SJSA1 (cell line): ENCODE data around the gene CEP131. TPM values are rescaled to one million over a fixed set of nuclear protein-coding genes. Genes with fewer than 3 reads are reported as not detected.
A peak's percentile ranks its signal among the peaks of the same experiment; 100 is the strongest.

Experiments
- DNase-seq, 2 experiments: peaks; one replicate each; pipeline ENCODE4 v3.0.0-alpha.2; 2015 to 2020; ENCODE audit warnings: low spot score in 2 of 2, low read depth in 1 of 2
- H3K27ac ChIP-seq: fragments of 250-450 bp; sonication (Bioruptor Pico); 2 replicates; pipeline ENCODE4 v1.5.1; 2020; ENCODE audit warnings: mild to moderate bottlenecking, moderate library complexity
- H3K27me3 ChIP-seq: fragments of 250-450 bp; sonication (Bioruptor Pico); replicated peaks from 2 replicates; pipeline ENCODE4 v1.5.1; 2020; ENCODE audit warnings: mild to moderate bottlenecking, moderate library complexity
- H3K36me3 ChIP-seq: fragments of 250-450 bp; sonication (Bioruptor Pico); 2 replicates; pipeline ENCODE4 v1.5.1; 2020; ENCODE audit warnings: mild to moderate bottlenecking
- H3K4me1 ChIP-seq: fragments of 250-450 bp; sonication (Bioruptor Pico); replicated peaks from 2 replicates; pipeline ENCODE4 v1.6.1; 2021; ENCODE audit warnings: mild to moderate bottlenecking
- H3K4me3 ChIP-seq: fragments of 250-450 bp; sonication (Bioruptor Pico); 2 replicates; pipeline ENCODE4 v1.5.1; 2020; ENCODE audit warnings: mild to moderate bottlenecking
- H3K9me3 ChIP-seq: fragments of 250-450 bp; sonication (Bioruptor Pico); replicated peaks from 2 replicates; pipeline ENCODE4 v1.5.1; 2020; ENCODE audit warnings: mild to moderate bottlenecking
- total RNA-seq: library from RNA; depleted of rRNA; stranded (reverse); fragments of >200 nt; shearing (Covaris generic); gene quantifications from 2 replicates; pipeline ENCODE4 v1.2.3, GENCODE V29; 2014

Gene CEP131
- total RNA-seq, 1 experiment from 2014 or later = 31.7 TPM

DNA sequence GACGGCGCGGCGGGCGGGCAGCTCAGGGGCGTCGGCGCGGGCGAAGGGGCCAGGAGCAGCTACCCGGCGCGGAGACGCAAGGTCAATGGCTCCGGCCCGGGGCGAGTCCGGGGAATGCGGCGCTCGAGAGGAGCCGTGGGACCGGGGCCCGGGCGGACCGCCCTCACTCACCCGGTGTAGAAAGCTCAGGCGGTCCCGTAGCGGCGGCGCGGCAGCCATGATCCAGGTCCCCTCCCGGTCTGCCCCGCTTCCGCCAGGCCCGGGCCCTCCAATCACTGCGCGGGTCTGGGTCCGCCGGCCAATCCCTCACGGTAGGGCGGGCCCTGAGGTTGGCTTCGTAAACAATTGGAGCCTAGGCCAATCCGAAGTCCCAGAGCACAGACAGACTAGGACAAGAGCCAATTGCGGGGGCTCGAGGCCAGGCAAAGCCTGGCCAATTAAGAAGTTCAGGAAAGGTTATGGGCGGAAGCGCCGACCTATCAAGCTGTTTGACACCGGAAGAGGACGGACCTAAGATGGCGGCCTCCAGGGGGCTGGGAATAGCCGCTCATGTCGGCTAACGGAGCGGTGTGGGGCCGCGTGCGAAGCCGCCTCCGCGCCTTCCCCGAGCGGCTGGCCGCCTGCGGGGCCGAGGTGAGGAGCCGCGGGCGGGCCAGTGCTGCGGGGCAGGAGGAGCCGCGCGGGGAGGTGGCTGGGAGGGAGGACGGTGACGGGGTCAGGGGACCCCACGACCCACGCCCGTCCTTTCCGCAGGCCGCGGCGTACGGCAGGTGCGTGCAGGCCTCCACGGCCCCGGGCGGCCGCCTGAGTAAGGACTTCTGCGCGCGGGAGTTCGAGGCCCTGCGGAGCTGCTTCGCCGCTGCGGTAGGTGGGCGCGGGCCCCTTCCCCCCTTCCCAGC lies 16.3 kb upstream of the CEP131 start, which contains the start of the genes NDUFAF8 and TEPSIN:
Gene NDUFAF8, plus strand, starts transcription at position 504 of the 899 bp plus-strand sequence. Its CDS starts 46 bp downstream, at position 550.
Gene TEPSIN, minus strand, starts transcription at position 241 of the 899 bp plus-strand sequence. Its CDS starts 22 bp downstream, at position 219.
- H3K27ac ChIP-seq = peak within 1 kb of the TSS; percentile 61
- peaks cover 44% of the 10 kb centered on the region for H3K36me3 ChIP-seq
- DNase-seq = peak; percentile 98 to 99
- H3K4me1 ChIP-seq = peaks cover 16% of the 10 kb centered on the region
- H3K9me3 ChIP-seq = no peaks in the 10 kb centered on the region
- no peaks in the 10 kb centered on the region for H3K27me3 ChIP-seq
- H3K4me3 ChIP-seq = peak within 1 kb of the TSS; percentile 95

DNA sequence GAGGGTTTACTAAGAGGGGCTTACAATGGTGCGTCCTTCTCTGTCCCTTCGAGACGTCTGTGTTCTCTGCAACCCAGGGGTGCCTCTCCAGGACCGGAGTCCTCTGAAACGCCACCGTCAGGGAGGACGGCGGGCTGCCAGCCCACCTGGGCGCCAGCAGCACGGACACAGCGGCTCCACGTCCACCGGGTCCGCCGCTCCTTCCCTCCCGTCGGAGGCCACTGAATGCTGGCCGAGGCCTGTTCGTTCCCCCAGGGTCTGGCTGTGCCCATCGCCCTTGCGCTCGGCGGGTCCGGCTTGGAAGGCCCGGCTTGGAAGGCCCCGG lies 15.7 kb upstream of the CEP131 start:
- Histone ChIP-seq H3K4me3 (peak overlapping the region; percentile 95), H3K9me3 (no peaks in the 10 kb centered on the region), H3K4me1 (peaks cover 16% of the 10 kb centered on the region), H3K27me3 (no peaks in the 10 kb centered on the region), H3K27ac (peak overlapping the region; percentile 39), H3K36me3 (peaks cover 48% of the 10 kb centered on the region)
- DNase-seq = peak in 1 of 2 experiments; percentile 40

DNA sequence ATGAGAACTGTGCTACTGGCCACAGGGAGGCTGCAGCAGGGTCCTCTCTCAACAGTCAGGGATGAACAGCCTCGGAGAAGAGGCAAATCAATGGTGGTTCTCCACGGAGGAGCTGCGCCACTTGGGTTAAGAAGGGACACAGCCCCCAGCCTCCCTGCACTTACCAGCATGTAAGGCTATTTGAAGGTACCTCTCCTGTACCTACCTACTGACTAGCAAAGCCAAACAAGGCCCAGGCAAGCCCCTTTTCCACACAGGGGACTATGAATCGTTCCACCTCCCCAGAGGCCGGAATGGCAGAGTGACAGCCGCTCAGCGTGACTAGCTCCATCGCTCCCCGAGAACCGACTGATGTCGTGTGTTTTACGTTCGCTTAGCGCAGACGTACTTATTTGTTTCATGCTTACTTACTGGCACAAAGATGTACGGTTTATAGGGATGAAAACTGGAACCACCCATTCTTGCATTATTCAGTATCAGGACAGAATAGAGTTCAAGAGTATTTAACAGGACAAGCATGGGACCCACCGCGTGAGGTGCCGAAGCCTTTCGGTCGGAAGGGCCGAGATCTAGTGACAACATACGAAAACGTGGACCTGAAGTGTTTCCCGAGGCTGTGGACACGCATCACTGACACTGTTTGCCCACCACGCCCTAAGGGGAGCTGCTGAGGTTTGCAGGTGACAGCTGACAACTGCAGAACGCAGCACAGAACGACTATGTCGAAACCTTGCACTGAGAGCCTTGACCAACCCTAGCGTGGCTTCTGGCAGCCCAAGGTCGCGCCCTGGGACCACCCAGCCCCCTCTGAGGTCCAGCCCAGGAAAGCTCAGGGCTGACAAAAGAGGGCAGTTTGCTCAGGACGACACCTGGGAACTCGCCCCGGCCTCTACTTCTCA lies 15.1 kb upstream of the CEP131 start:
- H3K27me3 ChIP-seq = no peaks in the 10 kb centered on the region
- peak overlapping the region; percentile 95 for H3K4me3 ChIP-seq
- no peaks in the 10 kb centered on the region for H3K9me3 ChIP-seq
- H3K27ac ChIP-seq = no peak overlapping the region
- no peak for DNase-seq
- H3K4me1 ChIP-seq = peaks cover 16% of the 10 kb centered on the region
- H3K36me3 ChIP-seq = peaks cover 51% of the 10 kb centered on the region

DNA sequence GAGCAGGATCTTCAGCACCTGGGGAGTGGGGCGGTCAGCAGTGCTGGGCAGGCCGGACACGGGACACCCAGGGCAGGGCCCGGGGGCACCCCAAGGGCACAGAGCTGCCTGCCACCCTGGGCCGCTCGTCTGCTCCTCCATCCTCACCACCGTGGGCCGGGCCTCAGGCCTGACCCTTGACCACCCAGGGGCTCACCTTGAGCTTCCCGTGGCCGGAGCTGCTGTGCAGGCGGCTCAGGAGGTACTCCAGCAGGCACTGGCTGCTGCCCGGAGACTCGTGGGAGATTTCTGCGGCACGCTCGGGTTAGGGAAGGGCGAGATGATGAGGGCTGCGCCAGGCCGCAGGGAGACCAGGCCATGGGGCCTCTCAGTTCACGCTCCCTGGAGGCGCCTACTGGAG lies 14.0 kb upstream of the CEP131 start:
- Histone ChIP-seq H3K4me3 (no peak overlapping the region), H3K36me3 (peaks cover 54% of the 10 kb centered on the region), H3K9me3 (no peaks in the 10 kb centered on the region), H3K27ac (no peak overlapping the region), H3K4me1 (peaks cover 16% of the 10 kb centered on the region), H3K27me3 (no peaks in the 10 kb centered on the region)
- no peak for DNase-seq

DNA sequence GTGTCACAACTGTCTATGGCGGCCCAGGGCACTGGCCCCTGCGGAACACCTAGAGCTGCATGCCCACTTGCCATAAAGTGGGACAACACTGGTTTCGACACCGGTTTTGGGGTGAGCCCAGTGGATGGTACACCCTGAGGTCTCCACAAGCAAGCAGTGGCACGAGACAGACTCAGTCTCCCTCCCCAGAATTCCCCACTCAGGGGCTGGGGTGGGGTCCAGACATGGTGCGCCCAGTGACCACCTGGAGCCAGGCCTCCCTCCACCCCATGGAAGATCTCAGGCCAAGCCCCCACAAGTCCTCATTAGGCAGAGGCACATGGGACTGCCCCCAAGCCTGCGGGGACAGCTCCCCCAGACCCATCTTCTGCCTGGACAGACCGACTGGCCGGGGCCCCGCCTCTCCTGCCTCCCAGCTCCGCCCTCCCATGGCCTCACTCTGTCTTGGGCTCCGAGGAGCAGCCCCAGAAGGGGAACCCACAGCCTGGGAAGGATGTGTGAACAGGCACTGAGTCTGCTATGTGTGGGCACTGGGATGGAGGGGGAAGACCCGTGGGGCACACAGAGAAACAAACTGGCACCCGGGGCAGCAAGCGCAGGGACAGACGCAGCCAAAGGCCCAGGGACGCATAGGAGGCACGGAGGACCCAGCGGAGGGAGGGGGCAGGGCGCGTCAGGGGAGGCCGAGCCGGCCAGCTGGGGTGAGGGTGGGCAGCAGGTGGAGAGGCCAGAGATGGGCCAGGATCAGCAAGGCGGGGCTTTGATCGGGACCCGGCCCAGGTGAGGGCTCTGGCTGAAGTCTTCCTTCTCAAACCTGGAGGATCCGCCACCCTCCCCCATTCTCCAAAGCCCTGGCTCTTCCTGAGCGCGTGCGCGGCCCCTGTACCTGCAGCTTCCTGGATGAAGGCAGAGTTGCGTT lies 13.3 kb upstream of the CEP131 start:
- Histone ChIP-seq H3K4me1 (peaks cover 16% of the 10 kb centered on the region), H3K36me3 (peaks cover 54% of the 10 kb centered on the region), H3K27me3 (no peaks in the 10 kb centered on the region), H3K9me3 (no peaks in the 10 kb centered on the region), H3K27ac (no peak overlapping the region), H3K4me3 (no peak overlapping the region)
- no peak for DNase-seq

DNA sequence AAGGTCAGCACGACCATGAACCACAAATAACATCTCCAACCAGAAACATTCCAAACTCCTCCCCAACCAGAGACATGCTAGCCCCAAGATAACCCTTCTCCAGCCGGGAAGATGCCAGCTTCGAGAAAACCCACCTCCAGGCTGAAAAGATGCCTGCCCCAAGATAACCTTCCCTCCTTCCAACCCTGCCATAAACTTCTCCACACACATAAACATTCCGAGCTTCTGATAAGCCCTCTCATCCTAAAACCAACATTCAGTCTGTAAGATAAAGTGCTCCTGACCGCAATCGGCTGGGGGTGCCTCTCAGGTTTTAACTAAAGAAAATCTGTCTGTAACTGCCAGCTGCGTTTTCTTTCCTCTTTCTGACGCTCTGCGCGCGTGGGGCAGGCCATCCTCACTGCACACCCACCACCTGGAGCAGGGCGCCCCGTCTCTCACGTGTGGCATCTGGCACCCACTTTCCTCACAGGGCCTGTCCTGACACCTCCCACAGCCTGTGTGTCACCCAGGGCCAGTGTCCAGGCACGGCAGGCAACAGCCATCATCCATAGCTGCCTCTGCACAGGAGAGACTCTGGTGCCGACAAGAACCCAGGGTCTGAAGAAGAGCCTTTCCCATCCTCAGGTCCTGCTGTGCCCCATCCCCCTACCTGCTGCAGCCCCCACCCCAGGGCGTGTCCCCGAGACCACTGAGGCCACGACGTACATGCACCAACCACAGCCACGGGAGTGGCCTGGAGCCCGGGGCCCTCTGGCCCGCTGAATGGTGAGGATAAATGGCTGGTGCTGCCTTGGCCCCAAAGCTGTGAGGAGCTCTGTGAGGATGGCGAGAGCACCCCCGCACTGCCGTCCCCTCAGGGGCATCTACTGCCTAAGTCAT lies 12.4 kb upstream of the CEP131 start:
- no peaks in the 10 kb centered on the region for H3K27me3 ChIP-seq
- peaks cover 14% of the 10 kb centered on the region for H3K4me1 ChIP-seq
- H3K27ac ChIP-seq = no peak overlapping the region
- no peak for DNase-seq
- no peak overlapping the region for H3K4me3 ChIP-seq
- H3K36me3 ChIP-seq = peaks cover 58% of the 10 kb centered on the region
- no peaks in the 10 kb centered on the region for H3K9me3 ChIP-seq

DNA sequence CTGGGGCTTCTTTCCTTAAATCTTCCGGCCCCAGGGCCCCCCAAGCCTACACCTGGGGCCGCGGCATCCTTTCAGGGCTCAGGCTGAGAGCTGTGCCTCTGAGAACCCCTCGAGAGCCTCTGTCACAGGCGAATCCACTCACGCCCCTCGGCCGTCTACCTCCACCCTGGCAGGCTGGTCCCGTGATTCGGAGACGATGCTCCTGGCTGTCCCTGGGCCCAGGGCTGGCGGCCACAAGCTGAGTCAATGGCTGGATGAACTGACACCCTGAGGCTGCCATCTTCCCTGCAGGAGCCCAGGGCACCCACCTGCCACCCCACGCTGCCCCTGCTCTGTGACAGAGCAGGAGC lies 11.7 kb upstream of the CEP131 start:
- Histone ChIP-seq H3K9me3 (no peaks in the 10 kb centered on the region), H3K27me3 (no peaks in the 10 kb centered on the region), H3K36me3 (peaks cover 61% of the 10 kb centered on the region), H3K4me3 (no peak overlapping the region), H3K4me1 (peaks cover 9% of the 10 kb centered on the region), H3K27ac (no peak overlapping the region)
- DNase-seq = no peak

DNA sequence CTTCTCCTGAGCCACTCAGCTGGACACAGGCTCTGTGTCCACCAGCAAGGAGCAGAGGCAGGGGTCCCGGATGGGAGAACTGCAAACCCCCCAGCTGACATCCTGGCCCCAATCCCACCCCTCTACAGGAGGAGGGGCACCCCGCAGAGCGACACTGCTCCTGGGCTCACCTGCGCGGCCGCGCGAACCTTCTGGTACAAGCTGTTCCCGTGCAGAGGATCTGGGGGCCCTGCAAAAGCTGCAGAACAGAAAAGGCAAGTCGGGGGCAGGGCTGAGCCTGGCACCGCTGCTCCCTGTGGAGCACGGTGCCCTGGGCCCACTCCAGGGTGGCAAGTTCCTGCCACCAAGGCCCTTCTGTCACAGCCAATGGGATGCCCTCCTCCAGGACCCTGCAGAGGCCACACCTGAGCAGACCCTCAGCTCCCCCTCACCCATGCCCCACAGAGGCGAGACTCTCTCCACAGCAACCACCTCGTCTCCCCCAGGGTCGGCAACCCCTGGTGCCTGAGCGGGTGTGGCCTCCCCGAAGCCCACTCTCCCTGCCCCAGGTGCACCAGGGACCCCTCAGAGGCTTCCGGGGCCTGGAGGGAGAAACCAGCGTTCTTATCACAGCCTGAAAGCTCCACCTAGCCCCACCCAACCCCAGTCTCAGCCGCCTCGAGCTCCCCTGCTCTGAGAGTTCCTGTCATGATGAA lies 11.2 kb upstream of the CEP131 start:
- Histone ChIP-seq H3K4me1 (peaks cover 9% of the 10 kb centered on the region), H3K27me3 (no peaks in the 10 kb centered on the region), H3K9me3 (no peaks in the 10 kb centered on the region), H3K4me3 (no peak overlapping the region), H3K36me3 (peaks cover 60% of the 10 kb centered on the region), H3K27ac (no peak overlapping the region)
- no peak for DNase-seq

DNA sequence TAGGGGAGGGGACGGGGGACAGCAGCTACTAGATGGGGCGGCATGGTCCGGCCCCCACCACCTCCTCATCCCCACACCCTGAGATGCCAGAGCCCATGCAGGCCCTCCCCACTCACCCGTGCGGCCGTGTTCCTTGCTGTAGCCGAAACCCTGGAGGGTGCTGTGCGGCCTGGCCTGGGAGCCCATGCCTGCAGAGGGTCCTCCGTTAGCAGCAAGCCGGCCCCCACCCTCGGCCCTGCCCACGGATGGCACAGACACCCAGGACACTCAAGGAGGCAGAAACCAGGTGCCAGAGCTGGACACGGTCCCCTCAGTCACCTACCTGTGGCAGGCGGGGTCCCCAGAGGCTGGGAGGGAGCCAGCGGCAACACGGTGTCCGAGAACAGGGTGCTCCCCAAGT lies 10.6 kb upstream of the CEP131 start:
- Histone ChIP-seq H3K4me1 (peaks cover 9% of the 10 kb centered on the region), H3K4me3 (no peak overlapping the region), H3K36me3 (peaks cover 60% of the 10 kb centered on the region), H3K9me3 (no peaks in the 10 kb centered on the region), H3K27ac (no peak overlapping the region), H3K27me3 (no peaks in the 10 kb centered on the region)
- no peak for DNase-seq

DNA sequence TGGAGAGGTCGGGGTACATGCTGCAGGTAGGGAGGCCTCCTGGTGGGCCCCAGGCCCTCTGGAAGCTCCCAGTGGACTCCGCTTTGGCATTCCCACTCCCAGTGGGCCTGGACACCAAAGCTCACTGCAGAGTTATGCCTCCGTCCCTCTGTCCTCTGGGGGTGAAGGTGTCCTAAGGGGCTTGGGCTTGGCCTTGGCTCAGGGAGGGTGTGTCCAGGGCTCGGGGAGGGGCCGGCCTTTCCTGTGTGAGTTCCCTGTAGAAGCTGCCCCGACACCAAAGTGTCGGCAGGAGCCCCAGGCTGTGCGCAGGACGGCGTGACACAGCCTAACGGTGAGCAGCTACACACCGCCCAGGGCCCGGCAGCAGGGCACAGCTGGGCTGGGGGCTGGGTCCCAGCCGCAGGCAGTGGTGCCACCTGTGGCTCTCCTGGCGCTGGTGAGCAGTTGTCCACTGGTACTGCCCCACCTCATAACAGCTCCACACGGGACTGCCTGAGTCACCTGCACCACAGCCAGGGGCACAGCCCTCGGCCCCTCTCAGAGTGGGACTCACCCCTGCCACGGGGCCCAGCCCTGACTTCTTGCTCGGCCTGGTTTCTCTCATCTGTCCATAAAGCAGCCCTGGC lies 10.0 kb upstream of the CEP131 start:
- H3K36me3 ChIP-seq = peaks cover 63% of the 10 kb centered on the region
- H3K4me3 ChIP-seq = no peak overlapping the region
- no peak overlapping the region for H3K27ac ChIP-seq
- no peaks in the 10 kb centered on the region for H3K9me3 ChIP-seq
- peaks cover 3% of the 10 kb centered on the region for H3K4me1 ChIP-seq
- no peaks in the 10 kb centered on the region for H3K27me3 ChIP-seq
- no peak for DNase-seq

DNA sequence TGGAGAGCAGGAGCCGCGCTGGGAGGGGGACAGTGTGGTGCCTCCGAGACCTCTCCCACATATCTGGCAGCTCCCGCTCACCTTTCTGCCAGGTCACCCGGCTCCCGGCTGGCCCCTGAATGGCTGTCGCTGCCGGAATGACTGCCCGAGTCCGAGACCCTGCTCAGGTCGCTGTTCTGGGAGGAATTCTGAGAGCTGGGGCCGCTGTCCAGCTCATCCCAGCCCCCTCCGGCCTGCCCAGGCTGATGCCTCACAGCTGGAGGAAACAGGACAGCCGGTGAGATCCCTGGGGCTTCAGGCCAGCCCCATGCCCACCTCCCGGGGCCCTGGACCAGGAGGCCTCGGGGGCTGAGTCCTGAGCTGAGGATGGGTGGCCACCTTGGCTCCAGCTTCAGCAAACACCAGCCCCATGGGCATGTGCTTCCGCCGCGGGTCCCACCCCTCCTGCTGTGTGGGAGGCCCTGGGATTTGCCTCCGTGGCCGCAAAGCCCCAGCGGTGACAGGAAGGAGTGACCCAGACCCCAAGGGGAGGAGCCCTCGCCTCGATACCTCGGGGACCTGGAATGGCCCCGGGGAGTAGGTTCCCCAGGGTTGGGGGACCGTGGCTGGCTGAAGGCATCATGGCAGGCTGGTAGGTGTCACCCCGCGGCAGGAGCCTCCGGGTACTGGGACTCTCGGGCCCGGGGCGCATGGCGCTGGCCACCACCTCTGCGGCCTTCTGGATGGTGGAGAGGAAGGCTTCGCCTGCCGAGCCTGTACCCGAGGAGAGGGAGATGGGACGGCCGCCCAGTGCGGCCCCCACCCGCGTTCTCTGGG lies 9.2 kb upstream of the CEP131 start:
- H3K36me3 ChIP-seq = peaks cover 58% of the 10 kb centered on the region
- DNase-seq = no peak
- no peaks in the 10 kb centered on the region; the same call in 1 of the 2 replicates for H3K9me3 ChIP-seq
- no peaks in the 10 kb centered on the region for H3K4me1 ChIP-seq
- H3K27ac ChIP-seq = no peak overlapping the region
- no peaks in the 10 kb centered on the region for H3K27me3 ChIP-seq
- no peak overlapping the region for H3K4me3 ChIP-seq
